Neural crest cell (in vitro differentiated cells): Measurements from ENCODE around the gene VSIG10. TPM values are rescaled to one million over a fixed set of nuclear protein-coding genes. Genes with fewer than 3 reads are reported as not detected.
"Not testable (repeated sequence)": the region's sequence is repeated elsewhere in the genome, so short reads cannot be mapped to it uniquely, and the experiment has no call there.

ENCODE experiments used
- DNase-seq: peaks from one replicate; pipeline ENCODE4 v3.0.0; 2021; ENCODE audit warnings: low read depth, mixed read lengths, low spot score
- H3K27ac Mint-ChIP-seq: one replicate; pipeline ENCODE4 v1.8.0; 2021; ENCODE audit warnings: mild to moderate bottlenecking, mixed read lengths; ENCODE audit not compliant: unreplicated experiment
- H3K27me3 Mint-ChIP-seq: 2 replicates; pipeline ENCODE4 v1.8.0; 2021; ENCODE audit warnings: low read depth, mild to moderate bottlenecking, mixed read lengths
- H3K36me3 Mint-ChIP-seq: 2 replicates; pipeline ENCODE4 v1.8.0; 2021; ENCODE audit warnings: low read depth, mild to moderate bottlenecking, mixed read lengths
- H3K4me1 Mint-ChIP-seq: 2 replicates; pipeline ENCODE4 v1.8.0; 2021; ENCODE audit warnings: mixed read lengths
- H3K4me3 Mint-ChIP-seq: one replicate; pipeline ENCODE4 v1.8.0; 2021; ENCODE audit warnings: mild to moderate bottlenecking, mixed read lengths
- H3K9me3 Mint-ChIP-seq: 2 replicates; pipeline ENCODE4 v1.8.0; 2021; ENCODE audit warnings: mixed read lengths
- total RNA-seq: library from RNA; stranded (reverse); gene quantifications from 2 replicates; pipeline ENCODE4 v1.2.1, GENCODE V29; 2021
- TF ChIP-seq, protein P1 (sequence below): fragments of 200-600 bp; sonication (generic); conservative IDR thresholded peaks from 2 replicates; pipeline ENCODE4 v1.5.0; 2021; ENCODE audit warnings: antibody characterized with exemption, mild to moderate bottlenecking

The VSIG10 gene
- total RNA-seq, 1 donor from 2014 or later, result 26.8 TPM

DNA sequence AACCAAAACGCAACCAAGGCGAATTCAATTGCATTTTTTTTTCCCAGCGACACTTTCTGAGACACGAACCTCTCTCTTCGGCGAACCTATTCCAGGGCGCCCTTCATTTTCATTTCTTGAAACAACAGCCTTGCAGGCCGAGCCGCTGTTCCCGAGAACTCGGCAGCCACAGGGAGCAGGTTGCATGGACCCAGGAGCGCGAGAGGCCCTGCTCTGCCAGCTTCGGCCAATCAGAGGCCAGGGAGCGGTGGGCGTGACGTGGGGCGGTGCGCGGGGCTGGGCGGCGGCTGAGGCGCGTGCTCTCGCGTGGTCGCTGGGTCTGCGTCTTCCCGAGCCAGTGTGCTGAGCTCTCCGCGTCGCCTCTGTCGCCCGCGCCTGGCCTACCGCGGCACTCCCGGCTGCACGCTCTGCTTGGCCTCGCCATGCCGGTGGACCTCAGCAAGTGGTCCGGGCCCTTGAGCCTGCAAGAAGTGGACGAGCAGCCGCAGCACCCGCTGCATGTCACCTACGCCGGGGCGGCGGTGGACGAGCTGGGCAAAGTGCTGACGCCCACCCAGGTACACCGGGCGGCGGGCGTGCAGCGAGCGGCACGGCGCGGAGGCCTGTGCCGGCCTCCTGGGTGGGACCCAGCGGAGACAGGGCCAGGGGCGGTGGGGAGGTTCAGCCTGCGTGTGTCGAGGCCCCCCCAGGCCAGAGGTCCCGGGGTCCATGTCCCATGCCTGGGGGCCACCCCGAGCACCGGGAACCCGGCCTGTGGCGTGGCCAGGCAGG, 32.2 kb upstream of the VSIG10 start, which contains the start of gene PEBP1:
Gene PEBP1 (plus strand): TSS at position 337 of the 771 bp plus-strand sequence. CDS start 86 bp downstream, at position 423.
- Mint-ChIP-seq H3K36me3 (peaks cover 13% of the 10 kb centered on the region), H3K4me1 (peaks cover 36% of the 10 kb centered on the region), H3K27me3 (no peaks in the 10 kb centered on the region), H3K27ac (peak within 1 kb of the TSS; percentile 98), H3K4me3 (peak within 1 kb of the TSS; percentile 94), H3K9me3 (no peaks in the 10 kb centered on the region)
- TF ChIP-seq, protein P1, sequence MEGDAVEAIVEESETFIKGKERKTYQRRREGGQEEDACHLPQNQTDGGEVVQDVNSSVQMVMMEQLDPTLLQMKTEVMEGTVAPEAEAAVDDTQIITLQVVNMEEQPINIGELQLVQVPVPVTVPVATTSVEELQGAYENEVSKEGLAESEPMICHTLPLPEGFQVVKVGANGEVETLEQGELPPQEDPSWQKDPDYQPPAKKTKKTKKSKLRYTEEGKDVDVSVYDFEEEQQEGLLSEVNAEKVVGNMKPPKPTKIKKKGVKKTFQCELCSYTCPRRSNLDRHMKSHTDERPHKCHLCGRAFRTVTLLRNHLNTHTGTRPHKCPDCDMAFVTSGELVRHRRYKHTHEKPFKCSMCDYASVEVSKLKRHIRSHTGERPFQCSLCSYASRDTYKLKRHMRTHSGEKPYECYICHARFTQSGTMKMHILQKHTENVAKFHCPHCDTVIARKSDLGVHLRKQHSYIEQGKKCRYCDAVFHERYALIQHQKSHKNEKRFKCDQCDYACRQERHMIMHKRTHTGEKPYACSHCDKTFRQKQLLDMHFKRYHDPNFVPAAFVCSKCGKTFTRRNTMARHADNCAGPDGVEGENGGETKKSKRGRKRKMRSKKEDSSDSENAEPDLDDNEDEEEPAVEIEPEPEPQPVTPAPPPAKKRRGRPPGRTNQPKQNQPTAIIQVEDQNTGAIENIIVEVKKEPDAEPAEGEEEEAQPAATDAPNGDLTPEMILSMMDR, result no peak
- DNase-seq, result peak; percentile 86

DNA sequence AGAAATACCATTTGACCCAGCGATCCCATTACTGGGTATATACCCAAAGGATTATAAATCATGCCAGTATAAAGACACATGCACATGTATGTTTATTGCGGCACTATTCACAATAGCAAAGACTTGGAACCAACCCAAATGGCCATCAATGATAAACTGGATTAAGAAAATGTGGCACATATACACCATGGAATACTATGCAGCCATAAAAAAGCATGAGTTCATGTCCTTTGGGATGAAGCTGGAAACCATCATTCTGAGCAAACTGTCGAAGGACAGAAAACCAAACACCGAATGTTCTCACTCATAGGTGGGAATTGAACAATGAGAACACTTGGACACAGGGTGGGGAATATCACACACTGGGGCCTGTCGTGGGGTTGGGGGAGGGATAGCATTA, 25.6 kb upstream of the VSIG10 start:
- not testable (repeated sequence) for H3K4me1 Mint-ChIP-seq, H3K4me3 Mint-ChIP-seq, DNase-seq, H3K9me3 Mint-ChIP-seq, H3K36me3 Mint-ChIP-seq, H3K27me3 Mint-ChIP-seq, H3K27ac Mint-ChIP-seq

DNA sequence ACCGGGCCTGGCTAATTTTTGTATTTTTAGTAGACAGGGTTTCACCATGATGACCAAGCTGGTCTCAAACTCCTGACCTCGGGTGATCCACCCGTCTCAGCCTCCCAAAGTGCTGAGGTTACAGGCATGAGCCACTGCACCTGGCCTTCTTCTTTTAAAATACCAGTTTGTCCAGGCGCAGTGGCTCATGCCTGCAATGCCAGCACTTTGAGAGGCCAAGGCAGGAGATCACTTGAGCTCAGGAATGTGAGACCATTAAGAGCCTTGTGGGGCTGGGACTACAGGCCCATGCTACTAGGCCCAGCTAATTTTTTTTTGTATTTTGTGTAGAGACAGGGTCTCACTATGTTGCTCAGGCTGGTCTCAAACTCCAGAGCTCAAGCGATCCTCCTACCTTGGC, 24.1 kb upstream of the VSIG10 start:
- Mint-ChIP-seq H3K4me1 (peaks cover 4% of the 10 kb centered on the region), H3K36me3 (no peaks in the 10 kb centered on the region), H3K27me3 (no peaks in the 10 kb centered on the region), H3K9me3 (peaks cover 2% of the 10 kb centered on the region), H3K4me3 (no peak overlapping the region), H3K27ac (no peak overlapping the region)
- TF ChIP-seq, protein P1, result no peak
- no peak for DNase-seq

DNA sequence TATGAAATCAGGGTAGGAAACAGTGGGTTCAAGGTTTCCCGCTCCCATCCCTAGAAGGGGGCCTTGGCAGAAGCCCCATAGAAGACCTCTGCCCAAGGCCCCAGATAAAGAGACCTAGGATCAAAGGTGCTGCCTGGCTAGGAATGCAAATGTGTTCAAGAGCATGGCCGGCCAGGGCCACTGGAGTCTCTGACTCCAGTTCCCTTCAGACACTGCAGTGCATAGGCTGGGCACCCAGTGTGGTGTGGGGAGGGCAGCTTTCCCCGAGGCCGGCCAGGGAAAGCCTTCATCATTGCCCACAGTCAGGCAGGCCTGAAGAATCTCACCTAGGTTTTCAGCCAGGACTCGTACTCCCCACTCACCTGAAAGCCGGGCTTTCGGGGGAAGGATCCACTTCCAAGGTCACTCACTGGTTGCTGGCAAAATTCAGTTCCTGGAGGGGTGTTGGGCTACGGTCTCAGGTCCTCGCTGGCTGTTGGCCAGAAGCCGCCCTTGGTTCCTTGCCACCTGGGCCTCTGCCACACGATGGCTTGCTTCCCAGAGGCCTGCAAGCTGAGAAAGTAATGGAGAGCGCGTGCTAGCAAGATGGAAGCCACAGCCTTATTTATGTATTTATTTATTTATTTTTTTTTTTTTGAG, 22.4 kb upstream of the VSIG10 start:
- H3K4me3 Mint-ChIP-seq, result no peak overlapping the region
- no peak for DNase-seq
- peak overlapping the region; percentile 86 for H3K27ac Mint-ChIP-seq
- peaks cover 2% of the 10 kb centered on the region for H3K4me1 Mint-ChIP-seq
- H3K36me3 Mint-ChIP-seq, result no peaks in the 10 kb centered on the region
- TF ChIP-seq, protein P1, result no peak
- no peaks in the 10 kb centered on the region for H3K27me3 Mint-ChIP-seq
- peaks cover 2% of the 10 kb centered on the region for H3K9me3 Mint-ChIP-seq

DNA sequence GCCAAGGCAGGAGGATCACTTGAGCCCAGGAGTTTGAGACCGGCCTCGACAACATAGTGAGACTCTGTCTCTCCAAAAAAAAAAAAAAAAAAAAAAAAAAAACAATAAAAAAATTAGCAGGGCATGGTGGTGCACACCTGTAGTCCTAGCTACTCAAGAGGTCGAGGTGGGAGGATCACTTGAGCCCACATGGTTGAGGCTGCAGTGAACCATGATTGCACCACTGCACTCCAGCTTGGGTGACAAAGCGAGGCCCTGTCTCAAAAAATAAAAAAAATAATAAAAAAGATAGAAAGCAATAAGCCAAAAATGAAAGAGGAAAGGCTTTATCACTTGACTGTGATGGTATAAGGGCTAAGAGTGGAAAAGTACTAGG, 21.9 kb upstream of the VSIG10 start:
- H3K36me3 Mint-ChIP-seq, result no peaks in the 10 kb centered on the region
- no peaks in the 10 kb centered on the region for H3K27me3 Mint-ChIP-seq
- no peak for DNase-seq
- TF ChIP-seq, protein P1, result no peak
- no peak overlapping the region for H3K4me3 Mint-ChIP-seq
- H3K27ac Mint-ChIP-seq, result no peak overlapping the region
- peaks cover 7% of the 10 kb centered on the region for H3K4me1 Mint-ChIP-seq
- peaks cover 2% of the 10 kb centered on the region for H3K9me3 Mint-ChIP-seq

DNA sequence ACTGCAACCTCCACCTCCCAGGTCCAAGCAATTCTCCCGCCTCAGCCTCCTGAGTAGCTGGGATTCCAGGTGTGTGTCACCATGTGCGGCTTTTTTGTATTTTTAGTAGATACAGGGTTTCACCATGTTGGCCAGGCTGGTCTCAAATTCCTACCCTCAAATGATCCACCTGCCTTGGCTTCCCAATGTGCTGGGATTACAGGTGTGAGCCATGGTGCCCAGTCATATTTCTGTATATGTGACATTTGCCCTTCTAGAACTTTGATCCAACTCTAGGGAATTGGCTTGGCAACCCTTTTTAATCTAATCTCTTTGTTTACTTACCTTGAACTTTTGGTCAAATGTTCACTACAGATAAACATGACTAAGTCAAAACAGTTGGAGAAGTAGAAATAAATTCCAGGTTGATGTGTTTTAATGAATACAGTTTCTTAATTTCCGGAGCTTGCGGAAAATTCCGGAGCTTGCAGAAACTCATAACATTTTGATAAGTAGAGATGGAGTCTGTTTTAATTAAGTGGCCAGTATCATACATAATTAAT, 20.6 kb upstream of the VSIG10 start:
- TF ChIP-seq, protein P1, result no peak
- H3K4me1 Mint-ChIP-seq, result peaks cover 14% of the 10 kb centered on the region
- H3K27me3 Mint-ChIP-seq, result no peaks in the 10 kb centered on the region
- H3K4me3 Mint-ChIP-seq, result no peak overlapping the region
- H3K36me3 Mint-ChIP-seq, result no peaks in the 10 kb centered on the region
- H3K27ac Mint-ChIP-seq, result no peak overlapping the region
- DNase-seq, result no peak
- H3K9me3 Mint-ChIP-seq, result peaks cover 2% of the 10 kb centered on the region
